ENCODE results near the gene EFCAB6.

The EFCAB6 gene

DNA sequence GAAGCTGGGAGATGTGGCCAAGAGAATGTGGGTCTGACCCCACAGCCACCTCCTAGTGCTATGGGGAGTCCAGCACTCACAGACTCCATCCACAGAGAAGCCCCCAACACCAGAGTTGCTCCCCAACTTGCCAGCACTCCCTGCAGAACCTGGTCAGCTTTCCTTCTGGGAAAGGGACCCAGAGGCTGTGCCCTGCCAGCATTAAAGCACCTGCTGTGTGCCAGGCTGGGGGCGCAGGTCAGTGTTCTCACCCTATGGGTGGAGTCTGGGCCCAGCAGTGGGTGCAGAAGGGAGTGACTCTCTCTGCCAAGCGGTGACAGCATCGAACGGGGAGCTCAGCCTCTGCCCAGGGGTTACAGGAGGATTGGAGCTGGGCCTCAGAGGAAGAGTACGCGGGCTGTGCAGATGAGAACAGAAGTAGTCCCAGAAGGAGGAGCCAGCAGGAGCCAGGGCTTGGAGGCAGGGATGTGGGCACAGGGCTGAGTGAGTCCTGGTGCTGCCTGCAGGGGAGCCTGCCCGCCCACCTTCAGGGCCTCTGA lies 285.9 kb downstream of the EFCAB6 start:
- no peak for DNase-seq (ENCODE audit: low spot score)

DNA sequence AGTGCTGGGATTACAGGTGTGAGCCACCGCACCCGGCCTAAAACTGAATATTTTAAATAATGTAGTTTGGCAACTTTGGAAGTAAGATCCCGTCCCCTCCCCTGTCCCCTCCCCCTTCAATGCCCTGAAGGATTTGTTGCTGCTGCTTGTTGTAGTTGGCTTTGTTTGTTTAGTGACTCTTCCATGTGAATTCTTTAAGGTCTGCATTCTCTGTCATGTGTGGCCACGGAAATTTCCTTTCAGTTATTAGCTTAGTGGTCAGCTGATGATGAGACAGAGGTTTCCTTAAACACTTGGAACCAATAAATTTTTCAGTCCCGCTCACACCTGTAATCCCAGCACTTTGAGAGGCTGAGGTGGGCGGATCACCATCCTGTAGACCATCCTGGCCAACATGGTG lies 290.4 kb downstream of the EFCAB6 start:
- DNase-seq (ENCODE audit: low spot score) = no peak

DNA sequence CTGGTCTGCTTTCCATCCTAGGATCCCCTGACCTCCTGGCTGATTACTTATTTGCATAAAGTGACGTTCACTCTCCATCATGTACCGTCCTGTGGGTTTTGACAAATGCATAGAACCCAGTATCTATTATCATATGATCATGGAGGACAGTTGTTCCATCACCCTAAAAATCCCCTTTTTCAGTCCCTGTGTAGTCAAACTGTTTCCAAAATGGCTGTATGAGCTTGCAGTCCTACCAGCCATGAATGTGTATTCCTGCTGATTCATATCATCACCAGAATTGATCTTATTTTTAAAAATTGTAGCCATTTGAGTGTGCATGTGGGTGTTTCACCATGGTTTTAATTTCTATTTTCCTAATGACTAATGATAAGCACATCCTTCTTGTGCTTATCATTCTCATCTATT lies 291.5 kb downstream of the EFCAB6 start:
- no peak for DNase-seq (ENCODE audit: low spot score)

DNA sequence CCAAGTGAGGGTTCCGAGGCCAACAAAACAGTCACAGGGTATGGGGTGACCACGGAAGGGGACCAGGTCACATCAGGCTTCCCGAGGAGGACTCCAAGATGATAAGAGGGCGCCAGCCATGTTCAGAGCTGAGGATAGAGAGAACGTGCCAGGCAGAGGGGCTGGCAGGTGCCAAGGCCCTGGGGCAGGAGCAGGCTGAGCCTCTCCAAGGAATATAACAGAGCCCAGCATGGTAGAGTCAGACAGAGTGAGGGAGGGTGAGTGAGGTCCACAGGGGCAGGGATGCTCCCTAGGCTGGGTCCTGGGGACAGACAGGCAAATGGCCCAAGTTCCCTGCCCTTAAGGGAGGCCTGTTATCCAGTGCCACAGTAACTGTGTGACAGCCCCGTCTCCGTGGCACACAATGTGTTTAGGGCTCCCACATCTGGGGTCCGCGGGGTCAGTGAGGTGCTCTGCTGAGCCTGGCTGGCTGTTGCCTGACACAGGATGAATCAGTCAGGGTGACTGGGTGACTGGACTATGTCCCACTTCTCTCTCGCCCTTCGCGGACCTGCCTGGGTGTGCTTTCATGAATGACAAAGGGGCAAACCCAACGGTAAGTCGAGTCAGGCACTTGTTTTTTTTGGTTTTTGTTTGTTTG lies 295.0 kb downstream of the EFCAB6 start:
- DNase-seq (ENCODE audit: low spot score) = no peak

DNA sequence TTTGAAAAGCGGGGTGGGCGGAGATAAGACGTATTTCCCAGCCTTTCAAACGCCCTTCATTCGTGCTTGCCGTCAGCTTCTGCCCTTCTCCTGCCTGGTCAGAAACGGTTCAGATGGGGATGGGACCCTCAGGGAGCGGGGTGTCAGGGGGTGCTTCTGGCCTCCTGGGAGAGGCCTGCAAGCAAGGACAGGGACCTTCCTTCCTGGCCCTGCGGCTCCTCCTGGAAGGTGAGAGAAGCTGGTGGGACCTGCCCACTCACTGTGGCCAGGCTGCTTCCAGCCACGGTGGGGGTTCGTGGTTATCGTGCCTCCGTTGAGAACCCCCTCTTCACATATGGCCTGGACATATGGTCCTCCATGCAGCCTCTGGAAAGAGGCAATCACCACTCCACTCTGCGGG lies 295.7 kb downstream of the EFCAB6 start:
- DNase-seq (ENCODE audit: low spot score) = no peak

DNA sequence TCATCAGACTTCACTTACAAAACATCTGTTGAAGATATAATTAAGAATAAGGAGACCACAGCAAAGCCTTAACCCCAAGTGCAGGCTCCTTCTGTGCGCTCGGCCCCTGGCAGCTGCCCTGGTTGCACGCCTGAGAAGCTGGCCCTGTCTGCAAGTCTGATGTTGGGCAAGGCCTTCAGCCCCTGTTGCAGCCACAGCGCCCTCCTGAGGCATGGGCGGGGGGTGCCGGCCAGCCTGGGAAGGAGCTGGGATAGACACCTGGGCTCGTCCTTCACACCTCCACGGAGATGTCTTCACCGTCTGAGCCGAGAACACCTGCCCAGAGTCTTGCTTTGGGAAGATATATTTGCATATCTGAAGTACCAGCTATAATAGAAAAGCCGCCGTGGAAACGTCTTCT lies 296.2 kb downstream of the EFCAB6 start:
- no peak for DNase-seq (ENCODE audit: low spot score)

DNA sequence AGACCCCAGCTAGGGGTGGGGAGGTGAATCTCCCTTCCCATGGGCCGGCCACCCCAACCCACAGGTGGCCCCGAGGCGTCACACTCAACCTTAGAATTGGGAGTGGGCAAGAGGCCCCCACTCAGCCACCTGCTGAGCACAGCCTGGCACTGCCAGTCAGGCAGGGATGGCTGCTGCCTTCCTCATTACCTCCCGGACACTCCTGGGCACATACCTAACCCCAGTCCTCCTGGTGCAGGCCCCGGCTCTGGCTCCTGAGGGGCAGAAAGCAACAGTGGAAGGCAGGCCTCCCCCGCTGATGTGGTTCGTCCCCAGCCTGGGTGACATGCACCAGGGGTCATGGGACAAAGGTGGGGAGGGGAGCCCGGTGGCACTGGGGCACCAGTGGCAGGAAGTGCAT lies 296.7 kb downstream of the EFCAB6 start:
- no peak for DNase-seq (ENCODE audit: low spot score)

DNA sequence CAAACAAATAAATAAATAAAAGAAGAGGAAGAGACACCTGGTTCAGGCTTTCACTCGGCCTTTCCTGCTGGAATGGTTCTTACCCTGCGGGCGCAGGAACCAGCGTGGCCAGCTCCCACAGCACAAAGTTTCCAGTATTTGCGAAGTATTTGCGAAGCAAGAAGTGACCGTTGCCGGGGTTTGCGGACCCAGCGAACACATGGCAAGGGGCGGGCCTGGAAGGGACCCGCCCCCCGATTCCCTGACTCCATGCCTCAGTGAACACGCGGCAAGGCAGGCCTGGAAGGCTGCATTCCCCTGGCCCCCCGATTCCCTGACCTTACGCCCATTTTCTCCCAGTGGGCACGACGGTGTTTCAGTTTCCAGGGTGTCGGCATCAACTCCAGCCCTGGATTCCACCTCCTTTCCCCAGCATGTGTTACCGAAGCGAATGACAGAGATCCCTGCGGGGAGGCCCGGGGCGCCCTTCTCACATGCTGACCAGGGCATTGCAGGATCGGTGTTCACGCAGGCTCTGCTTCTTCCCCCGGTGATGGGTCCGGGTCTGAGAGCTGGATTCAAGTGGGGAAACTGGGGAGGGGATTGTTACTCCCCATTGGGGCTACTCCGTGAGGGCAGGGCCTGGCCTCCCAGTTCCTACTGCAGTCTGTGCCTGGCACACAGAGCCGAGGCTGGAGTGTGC lies 297.5 kb downstream of the EFCAB6 start:
- no peak for DNase-seq (ENCODE audit: low spot score)

DNA sequence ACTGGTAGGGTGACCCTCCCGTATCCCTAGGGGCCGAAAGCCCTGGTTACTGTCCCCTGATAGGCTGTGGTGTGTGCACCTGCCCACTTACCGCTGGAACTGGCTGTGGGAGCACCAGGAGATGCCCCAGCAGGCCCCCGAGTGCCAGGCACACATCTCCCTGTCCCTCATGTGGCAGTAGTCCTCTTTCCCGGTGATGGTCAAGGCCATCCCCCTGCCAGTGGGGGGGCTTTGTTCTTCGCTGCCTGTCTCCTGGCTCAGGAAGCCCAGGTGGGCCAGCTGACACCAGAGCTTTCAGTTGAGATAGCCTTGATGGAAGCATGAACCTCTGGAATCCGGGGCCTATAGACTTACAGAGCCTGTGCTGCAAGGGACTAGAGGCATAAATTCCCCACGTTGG lies 299.8 kb downstream of the EFCAB6 start:
- no peak for DNase-seq (ENCODE audit: low spot score)

DNA sequence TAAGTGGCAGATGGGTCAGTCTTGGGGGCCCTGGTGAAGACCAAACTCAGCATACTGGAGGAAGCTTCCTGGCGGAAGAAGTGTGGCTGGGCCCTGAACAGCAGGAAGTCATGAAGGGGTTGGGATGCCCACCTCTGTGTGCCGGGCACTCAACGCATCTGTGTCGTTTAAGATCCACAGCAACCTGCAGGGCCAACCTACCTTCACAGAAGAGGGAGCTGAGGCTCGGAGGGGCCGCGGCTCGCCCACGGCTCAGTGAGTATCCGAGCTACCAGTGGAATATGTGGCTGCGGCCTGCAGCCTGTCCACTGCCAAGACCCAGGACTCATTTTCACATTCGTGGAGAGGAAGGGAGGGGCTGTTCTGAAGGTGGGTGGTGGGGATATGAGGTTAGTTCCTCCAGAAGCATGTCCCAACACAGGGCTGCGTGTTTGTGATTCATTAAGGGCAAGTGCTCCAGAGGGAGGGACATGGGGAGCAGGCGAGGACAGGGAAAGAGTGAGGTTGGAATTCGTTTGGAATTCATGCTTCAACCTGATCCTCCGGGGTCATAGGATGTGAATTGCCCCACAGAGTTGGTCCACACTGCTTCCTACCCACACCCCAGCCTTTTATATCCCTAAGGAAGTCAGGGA lies 300.7 kb downstream of the EFCAB6 start:
- no peak for DNase-seq (ENCODE audit: low spot score)

DNA sequence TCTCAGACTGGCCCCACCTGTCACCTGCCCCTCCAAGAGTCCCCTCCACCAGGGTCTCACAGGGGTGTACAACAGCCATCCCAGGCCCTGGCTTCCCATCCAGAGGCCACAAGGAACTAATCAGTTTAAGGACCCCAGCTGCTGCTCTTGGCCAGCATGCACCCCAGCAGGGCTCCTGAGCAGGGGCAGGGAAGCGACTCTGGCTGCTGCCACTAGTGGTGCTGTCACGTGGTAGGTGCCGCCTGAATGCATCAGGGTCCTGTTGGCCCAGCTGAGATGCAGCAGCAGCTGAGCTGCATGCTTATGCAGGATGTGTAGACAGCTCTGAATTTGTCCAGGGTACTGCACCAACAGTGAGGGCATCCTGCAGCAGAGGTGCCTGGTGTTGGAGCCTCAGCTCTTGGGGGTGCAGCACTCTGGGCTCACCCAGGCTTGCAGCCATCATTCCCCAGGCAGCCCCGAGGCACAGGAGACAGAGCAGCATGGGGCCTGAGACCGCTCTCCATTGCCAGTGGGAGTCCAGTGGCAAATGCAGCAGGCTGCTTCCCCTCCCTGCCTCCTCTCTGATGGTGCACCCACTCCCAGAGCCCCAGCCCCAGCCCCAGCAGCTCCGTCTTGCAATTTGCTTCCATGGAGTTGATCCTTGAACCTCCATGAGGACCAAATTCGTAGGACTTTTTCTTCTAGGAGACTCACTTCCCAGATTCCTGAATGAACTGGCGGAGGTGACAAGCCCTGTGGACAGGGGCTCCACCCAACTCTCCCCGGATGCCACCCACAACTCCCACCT lies 301.6 kb downstream of the EFCAB6 start:
- DNase-seq (ENCODE audit: low spot score) = no peak

DNA sequence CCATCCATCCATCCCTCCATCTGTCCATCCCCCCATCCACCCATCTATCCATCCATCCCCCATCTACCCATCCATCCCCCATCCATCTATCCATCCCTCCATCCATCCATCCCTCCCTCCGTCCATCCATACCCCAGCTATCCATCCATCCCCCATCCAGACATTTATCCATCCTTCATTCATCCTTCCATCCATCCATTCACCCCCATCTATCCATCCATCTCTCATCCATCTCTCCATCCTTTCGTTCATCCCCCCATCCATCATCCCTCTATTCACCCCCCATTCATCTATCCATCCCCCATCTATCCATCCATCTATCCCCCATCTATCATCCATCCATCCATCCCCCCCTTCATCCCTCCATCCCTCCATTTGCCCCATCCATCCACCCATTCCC lies 302.8 kb downstream of the EFCAB6 start:
- DNase-seq (ENCODE audit: low spot score) = no peak

DNA sequence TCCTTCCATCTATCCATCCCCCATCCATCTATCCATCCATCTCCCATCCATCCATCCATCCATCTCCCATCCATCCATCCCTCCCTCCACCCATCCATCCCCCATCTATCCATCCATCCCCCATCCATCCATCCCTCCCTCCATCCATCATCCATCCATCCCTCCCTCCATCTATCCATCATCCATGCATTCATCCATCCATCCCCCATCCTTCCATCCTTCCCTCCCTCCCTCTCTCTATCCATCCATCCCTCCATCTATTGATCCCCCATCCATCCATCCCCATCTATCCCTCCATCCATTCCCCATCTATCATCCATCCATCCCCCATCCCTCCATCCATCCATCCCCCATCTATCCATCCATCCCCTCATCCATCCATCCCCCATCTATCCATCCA lies 303.6 kb downstream of the EFCAB6 start:
- DNase-seq (ENCODE audit: low spot score) = no peak

DNA sequence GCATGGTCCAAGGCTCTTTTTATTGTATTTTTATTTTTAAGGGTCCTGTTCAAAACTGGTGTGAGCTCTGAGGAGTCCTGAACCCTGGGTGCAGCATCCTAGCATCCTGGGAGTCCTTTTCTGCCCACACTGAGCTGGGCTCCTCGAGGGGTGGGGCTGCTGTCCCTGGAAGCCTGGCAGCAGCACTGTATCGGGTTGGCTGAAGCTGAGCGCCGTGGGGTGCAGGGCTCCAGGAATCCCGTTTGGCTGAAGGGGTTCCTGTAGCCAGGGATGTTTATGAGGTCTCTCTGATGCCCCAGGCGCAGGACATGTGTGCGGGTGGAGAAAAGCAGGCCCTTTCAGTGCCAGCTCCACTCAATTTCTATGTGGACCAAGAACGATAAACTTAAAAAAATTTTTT lies 304.9 kb downstream of the EFCAB6 start:
- no peak for DNase-seq (ENCODE audit: low spot score)

DNA sequence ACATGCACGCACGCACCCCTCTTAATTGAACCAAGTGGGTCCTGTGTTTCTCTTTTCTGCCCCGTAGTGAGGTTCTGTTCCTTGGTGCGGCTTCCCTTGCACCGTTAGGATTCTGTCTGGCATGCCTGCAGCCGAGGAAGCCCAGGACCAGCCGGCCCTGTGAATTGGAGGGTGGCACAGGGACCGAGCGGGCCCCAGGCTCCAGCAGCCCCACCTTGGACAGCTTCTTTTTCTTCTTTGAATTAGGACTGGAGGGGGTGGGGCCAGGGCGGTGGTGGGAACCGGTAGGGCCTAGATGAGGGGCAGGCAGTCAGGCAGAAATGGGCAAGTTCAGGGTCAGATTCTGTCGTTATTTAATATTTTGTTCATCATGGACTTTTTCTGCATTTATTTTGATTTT lies 305.6 kb downstream of the EFCAB6 start:
- no peak for DNase-seq (ENCODE audit: low spot score)

DNA sequence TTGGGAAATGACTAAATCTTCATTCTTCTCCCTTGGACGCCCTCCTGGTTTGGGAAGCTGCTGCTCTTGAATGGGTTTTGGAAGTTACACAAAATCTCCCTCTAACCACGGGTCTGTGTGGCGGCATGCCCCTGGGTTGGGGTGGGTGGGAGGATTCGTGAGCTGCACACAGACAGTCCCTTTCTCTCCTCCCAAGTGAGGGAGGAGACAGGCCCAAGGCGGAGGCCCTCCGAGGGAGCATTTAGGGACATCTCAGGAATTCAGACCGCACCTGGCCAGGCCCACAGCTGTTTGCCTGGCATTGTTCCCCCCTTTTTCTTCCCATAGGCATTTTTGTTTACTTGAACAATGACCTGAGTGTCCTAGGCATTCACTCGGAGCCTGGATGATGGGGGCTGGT lies 306.2 kb downstream of the EFCAB6 start:
- DNase-seq (ENCODE audit: low spot score) = no peak

DNA sequence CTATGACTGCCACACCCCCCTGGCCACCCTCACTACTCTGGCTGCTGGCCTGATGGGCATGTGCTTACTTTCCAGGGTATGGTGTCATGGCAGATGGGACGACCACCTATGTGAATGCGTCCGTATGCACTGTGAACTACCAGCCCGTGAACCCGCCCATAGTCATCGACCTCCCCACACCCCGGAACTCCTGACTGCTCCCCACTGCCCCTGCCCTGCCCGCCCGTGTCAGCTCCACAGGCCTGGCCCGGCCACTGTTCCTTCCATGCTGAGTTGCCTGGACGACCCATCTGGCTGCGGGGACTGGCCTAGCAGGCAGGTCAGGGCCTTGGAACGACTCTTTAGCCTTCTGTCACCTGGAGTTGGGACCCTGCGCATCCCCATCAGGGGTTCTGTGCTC lies 306.7 kb downstream of the EFCAB6 start:
- DNase-seq (ENCODE audit: low spot score) = no peak

DNA sequence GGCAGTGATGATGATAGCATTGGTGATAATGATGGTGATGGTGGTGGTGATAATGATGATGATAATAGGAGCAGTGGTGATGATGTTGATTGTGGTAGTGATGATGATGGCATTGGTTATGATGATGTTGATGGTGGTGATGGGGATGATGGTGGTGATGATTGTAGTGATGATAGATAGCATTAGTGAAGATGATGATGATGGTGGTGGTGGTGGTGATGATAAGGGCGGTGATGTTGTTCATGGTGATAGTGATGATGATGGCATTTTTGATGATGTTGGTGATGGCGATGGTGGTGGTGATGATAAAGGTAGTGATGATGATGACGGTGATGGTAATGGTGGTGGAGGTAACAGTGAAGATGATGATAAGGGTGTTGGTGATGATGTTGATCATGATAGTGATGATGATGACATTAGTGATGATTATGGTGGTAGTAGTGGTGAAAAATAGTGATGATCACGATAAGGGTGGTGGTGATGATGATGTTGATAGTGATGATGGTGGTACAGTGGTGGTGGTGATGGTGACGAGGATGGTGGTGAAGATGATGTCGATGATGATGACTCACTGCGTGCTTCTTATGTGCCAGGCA lies 307.3 kb downstream of the EFCAB6 start:
- no peak for DNase-seq (ENCODE audit: low spot score)

DNA sequence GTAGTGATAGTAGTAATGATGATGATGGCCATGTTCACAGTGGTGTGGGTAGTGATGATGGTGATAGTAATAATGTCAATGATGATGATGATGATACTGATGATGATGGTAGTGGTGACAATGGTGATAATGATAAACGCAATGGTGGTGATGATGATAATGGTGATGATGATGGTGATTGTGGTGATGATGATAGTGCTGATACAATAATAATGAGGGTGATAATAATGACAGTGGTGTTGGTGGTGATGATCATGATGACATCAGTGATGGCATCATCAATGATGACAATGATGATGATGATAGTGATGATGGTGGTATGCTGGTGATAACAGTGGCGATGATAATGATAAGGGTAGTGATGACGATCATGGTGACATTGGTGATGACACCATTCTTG lies 308.0 kb downstream of the EFCAB6 start:
- DNase-seq (ENCODE audit: low spot score) = no peak

DNA sequence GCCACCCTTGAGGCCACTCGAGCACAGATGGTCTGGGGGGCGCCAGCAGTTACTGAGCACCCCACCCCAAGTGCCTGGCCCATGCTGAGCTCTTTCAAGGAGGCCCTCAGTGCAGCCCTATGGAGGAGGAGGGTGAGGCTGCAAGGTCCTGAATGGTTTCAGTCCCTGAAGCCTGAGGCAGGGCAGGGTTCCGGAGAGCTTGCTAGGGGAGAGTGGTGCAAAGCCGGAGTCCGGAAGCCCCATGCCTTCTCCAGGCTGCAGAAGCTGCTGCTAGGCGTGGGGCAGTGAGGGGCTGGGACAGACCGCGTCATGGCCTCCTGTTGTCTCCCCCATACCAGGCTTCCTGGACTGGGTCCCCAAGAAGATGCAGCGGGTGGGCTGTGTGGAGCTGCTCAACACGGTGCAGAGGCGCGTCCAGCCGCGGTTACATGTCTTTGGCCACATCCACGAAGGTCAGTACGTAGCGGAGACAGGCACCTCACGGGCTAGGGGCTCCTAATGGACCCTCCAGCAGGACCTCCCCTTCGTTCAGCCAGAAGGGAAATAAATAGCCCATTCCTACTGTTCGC lies 309.7 kb downstream of the EFCAB6 start:
- DNase-seq (ENCODE audit: low spot score) = no peak

DNA sequence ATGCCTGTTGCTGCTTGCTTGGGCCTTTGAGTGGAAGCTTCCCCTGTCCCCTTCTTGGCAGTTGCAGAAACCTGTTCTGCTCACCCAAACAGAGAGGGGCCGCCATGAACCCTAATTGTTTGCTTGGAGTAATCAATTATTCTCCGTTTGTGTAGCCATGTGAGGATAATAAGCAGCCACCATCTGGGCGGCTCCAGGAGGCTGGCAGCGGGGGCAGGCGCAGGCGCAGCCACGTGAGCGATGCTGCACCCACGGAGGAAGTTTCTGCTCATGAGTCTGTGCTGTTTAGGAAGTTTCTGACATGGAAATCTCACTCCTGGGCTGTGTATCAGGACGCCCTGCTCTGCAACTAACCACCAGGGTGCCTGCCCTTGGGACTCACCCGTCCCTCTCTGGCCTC lies 310.2 kb downstream of the EFCAB6 start:
- no peak for DNase-seq (ENCODE audit: low spot score)
